NCI-H146 treated with DMSO at 0.1 percent for 48 hours (cell line): ENCODE data around the gene ZP1.

Experiments
- DNase-seq: peaks from one replicate; lab custom pipeline; 2025; ENCODE audit not compliant: unreplicated experiment; lab: John Stamatoyannopoulos, UW

The ZP1 gene

DNA sequence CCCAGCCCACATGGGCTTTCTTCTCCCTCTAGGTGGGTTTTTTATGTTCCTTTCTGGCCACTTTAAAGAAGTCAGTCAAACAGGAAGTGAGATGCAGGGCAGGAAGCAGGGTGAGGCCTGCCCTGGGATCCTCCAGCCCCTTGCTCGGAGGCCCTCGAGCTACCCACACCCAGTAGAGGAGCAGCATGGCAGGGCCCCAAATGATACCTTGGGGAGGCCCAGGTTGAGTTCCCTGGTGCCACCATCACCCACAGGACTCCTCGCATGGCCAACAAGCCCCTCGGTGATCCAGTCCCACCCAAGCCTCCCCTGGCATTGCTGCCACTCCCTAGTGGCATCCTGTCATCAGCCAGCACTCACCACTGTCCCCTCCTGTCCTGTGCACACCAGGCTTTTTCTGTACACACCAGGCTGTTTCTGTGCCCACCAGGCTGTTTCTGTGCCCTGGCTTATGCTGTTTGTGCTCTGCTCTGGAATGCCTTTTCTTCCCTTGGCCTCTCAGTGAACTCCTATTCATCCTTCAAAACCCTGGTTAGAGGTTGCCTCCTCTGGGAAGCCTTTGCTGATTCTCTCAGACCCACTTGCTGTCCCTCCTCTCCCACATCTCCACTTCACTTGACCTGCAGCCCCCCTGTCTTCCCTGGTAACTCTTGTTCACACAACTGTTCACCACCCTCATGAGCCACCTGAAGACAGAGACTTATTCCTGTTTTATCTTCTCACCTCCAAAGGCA, 8.4 kb upstream of the ZP1 start:
- DNase-seq, result no peak

DNA sequence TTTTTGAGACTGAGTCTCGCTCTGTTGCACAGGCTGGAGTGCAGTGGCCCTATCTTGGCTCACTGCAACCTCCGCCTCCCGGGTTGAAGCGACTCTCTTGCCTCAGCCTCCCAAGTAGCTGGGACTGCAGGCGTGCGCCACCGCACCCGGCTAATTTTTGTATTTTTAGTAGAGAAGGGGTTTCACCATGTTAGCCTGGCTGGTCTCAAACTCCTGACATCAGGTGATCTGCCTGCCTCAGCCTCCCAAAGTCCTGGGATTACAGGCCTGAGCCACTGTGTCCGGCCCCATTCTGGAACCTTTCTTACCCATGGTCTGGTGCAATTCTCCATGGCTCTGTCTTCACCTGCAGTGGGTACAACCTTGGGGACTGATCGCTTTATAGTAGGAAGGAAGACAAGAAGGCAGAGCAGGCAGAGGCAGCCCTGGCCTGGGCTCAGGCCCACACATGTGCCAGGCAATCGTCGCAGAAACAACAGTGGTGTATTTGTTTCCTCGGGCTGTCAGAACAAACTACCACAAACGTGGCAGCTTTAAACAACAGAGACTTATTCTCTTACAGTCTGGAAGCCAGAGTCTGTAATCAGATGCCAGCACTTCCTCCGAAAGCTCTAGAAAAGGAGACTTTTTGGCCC, 7.6 kb upstream of the ZP1 start:
- no peak for DNase-seq

DNA sequence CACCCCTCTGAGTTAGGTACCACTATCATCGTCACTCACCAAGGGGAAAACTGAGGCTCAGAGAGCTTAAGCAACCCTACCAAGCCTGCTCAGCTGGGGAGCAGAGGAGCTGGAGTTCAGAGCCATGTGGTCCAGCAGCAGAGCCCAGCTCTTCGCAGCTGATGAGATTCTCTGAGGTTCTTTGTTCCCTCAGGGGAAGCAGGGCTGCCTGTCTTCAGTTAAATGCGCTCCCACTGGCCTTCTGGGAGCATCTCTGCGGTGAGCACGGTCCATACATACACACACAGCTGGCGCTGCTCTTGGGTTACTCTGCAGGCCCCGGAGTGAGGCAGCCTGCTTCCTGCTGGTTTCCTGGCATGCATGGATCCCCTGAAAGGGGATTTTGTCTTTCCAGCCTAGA, 6.4 kb upstream of the ZP1 start:
- peak; percentile 2 for DNase-seq

DNA sequence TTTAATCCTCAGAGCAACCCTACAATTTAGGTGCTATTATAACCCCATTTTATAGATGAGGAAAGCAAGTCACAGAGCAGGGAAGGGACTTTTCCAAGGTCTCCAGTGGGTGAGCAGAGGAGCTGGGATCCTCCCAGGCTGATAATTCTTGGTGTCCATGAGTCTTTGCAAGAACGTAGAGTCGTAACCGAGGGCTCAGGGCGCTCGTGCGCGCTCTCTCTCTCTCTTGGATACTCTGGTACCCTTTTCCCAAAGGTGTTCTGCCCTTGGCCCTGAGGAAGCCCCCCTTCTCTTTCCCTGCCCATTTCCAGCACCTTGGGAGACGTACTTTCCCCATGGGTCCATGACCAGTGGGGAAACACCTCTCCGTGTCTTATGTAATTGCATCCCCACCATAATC, 5.2 kb upstream of the ZP1 start:
- no peak for DNase-seq

DNA sequence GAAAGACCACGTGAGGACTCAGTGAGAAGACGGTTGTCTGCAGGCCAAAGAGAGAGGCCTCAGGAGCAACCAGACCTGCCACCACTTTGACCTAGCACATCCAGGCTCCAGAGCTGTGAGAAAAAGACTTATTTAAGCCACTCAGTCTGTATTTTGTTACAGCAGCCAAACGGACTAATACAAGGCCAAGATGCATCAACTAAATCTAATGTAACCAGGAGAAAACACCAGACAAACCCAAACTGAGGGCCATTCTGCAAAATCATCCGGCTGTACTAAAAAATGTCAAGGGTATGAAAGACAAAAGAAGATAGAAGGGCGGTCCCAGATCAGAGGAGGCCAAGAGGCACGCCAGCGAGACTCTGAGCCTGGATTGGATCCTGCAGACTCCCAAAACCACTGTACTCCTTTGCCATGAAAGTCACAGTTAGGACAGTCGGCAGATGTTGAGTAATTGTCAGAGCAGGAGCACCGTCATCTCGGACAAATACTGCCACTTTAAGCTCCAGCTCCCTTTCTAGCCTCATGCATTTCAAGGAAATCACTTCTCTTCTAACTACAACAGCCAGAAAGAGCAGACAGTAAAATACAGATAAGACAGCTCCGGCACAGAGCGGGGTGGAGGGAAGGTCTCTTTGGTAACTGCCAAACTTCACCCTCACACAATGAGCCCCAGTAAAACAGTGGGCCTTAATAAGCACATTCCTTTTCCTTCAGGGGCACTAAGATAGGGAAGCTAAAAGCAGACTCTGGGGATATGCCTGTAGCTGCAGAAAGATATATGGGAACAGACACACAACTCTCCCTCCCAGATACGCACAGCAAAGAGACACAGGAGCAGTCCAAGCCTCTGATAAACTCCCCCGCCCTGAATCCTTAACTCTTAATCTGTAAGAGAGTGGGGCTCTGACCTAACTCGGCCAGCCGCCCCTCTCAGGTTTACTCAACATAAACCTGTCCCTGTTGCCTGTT, 3.5 kb upstream of the ZP1 start:
- no peak for DNase-seq

DNA sequence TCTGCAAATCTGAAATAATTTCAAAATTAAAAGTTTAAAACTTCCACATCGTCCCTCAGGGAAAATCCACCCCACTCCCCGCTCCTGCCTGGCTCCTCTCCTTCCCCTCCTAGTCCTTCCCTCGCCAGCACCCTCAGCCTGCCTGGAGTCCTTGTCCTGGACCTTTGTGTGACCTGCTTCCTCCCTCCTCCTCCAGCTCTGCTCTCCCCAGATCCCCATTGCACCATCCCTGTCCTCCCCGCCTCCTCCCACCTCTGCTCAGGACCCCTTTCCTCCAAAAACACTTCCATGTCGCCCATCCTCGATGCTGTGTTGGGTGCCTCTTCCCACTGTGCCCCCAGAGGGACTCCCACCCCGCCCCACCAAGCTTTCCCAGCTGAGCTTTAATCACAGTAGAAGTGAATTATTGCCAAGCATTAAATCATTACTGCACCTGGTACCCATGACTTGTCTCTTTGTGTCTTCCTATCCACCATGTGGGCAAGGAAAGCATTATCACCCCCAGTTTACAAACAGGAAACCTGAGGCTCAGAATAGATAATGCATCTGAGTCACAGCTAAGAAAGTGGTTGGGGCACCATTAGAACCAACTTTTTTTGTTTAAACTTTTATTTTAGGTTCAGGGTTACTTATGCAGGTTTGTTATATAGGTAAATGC, 2.4 kb upstream of the ZP1 start:
- DNase-seq, result no peak

DNA sequence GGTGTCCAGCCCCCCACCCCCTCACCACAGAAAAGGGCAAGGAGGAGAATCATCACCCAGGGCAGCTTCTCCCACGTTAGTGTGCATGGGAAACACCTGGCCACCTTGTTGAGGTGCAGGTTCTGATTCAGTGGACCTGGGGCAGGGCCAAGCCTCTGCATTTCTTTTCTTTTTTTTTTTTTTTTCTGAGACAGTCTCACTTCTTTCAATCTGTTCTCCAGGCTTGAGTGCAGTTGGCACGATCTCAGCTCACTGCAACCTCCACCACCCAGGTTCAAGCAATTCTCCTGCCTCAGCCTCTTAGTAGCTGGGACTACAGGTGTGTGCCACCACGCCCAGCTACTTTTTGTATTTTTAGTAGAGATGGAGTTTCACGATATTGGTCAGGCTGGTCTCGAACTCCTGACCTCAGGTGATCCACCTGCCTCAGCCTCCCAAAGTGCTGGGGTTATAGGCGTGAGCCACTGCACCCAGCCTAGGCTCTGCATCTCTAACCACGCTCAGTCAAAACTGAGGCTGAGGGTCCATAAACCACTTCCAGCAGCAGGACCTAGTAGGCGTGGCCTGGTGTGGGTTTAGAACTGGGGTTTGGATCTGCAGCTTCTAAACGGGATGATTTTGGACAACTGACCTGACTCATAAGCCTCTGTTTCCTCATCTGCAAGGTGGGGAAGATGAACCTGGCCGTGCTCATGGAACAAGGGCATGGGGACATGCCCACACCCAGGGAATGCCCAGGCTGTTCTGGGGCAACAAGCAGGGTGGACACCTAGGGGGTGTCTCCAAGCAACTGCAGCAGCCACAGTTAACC, 734 bp downstream of the ZP1 start:
- DNase-seq, result no peak

DNA sequence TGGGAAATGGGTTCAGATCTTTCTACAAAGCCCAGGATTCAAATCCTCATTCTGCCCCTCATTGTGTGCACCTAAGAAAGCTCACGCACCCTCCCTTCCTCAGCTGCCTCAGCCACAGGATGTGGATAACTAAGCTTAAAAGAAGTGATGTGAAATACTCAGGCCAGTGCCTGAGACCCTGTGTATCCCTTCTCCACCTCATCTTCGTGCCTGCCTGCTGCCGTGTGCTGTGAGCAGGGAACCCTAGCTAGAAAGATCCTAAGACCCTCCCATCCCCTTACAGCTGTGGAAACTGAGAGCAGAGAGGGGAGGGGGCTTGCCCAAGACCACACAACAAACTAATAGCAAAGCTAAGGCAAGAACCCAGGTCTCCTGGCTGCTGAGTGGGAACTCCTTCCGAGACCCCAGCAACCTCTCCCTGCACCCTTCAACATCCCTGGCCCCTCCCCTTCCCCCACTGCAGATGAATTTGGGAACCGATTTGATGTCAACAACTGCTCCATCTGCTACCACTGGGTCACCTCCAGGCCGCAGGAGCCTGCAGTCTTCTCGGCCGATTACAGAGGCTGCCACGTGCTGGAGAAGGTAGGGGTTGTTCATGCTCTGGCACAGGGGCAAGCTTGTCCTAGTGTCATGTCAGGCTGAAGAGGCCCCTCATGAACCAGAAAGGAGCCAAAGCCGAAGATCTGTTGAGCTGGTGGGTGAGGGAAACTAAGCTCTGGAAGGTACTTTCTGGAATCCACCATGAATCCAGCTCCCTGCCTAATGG, 1.5 kb downstream of the ZP1 start:
- no peak for DNase-seq

DNA sequence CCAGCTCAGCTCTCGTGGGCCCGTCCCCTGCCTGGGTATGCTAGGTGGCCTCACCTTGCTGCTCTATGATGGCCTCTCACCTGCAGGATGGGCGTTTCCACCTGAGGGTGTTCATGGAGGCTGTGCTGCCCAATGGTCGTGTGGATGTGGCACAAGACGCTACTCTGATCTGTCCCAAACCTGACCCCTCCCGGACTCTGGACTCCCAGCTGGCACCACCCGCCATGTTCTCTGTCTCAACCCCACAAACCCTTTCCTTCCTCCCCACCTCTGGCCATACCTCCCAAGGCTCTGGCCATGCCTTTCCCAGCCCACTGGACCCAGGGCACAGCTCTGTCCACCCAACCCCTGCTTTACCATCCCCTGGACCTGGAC, 2.1 kb downstream of the ZP1 start:
- no peak for DNase-seq

DNA sequence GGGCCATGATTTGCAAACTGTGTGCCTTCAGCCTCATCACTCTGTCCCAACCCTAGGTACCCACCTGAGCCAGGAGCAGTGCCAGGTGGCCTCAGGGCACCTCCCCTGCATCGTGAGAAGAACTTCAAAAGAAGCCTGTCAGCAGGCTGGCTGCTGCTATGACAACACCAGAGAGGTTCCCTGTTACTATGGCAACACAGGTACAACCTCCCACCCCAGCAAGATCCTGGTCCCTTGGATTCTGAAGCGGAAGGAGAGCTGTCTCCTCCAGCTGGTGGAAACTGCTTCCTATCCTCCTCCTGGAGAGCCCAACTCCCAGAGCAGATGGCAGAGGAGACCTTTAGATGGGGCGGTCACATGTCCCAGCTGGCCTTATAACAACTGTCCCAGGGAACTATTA, 2.9 kb downstream of the ZP1 start:
- DNase-seq, result peak; percentile 24

DNA sequence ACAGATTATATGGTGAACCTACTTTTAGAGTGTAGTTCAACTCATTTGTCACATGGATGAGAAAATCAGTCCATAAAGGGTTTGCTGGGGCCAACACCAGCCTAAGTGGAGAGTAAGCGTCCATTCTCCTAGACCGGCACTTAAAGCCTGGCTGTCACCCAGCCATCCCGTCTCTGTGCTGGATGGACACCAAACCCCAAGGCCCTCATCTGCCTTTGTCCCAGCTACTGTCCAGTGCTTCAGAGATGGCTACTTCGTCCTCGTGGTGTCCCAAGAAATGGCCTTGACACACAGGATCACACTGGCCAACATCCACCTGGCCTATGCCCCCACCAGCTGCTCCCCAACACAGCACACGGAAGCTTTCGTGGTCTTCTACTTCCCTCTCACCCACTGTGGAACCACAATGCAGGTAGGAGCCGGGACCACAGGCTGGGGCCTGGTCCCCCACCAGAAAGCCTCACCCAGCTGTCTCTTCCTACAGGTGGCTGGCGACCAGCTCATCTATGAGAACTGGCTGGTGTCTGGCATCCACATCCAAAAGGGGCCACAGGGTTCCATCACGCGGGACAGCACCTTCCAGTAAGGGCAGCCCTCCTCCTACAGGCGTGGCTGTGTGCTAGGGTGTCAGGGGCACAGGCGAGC, 3.5 kb downstream of the ZP1 start:
- DNase-seq, result no peak

DNA sequence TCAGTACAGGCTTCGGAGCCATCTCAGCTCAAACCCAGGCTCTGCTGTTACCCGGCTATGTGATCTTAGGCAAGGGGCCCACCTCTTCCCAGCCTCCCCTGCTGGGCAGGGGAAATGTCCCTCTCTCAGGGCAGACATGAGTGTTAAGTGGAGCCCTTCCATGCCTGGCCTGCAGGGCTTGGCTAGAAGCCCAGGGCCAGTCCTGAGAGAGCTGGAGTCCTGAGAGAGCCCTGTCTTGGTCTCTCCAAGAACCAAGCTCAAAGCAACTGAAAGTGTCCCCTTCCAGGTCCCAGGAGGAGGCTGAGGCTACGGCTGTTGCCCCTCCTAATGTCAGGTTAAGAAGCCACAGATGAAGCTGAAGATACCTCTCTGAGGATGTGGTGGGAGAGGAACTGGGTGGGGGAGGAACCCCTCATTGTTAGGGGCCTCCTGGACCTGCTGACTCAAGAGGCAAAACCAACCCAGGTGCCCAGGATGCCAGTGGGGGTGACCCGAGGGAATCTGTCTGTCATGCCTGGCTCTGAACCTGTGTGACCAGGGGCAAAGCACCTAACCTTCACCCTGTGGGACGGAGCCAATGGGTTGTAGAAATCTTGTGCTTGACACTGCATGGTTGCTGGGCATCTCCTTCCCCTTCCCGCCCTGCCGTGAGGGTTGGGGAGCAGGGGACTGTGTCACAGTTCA, 4.2 kb downstream of the ZP1 start:
- DNase-seq, result no peak

DNA sequence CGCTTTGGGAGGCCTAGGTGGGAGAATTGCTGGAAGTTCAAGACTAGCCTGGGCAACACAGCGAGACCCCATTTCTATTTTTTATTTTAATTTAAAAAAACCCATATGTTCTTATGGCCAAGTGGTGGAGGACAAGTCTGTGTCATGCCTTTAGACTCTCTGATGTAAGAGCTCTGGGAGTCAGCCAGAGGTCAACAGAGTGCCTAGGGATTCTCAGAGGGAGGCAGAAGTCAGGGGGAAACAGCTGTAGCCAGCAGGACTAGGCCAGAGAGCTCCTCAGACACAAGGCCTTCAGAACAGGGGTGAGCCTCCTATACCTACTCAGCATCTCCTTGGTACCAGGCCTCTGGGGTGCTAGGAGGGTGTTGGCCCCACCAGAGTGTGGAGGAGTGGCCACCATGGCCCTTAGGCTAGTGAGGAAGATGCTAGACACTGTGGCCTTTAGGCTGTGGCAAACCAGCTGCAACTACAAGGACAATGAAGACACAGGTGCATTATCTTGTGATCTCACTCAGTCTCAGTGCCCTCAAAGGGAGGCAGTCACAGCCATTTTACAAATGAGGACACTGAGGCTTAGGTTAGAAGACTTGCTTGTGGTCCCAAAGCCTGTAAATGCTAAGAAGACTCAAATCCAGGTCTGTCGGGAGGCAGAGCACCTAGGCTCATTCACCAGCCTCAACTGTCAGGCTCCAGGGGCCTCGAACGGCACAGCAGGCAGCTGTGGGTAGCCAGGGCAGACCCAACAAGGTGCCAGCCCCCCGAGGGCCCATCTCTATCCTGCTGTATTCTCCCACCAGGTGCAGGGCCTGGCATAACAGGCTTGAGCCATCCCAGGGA, 5.0 kb downstream of the ZP1 start:
- no peak for DNase-seq

DNA sequence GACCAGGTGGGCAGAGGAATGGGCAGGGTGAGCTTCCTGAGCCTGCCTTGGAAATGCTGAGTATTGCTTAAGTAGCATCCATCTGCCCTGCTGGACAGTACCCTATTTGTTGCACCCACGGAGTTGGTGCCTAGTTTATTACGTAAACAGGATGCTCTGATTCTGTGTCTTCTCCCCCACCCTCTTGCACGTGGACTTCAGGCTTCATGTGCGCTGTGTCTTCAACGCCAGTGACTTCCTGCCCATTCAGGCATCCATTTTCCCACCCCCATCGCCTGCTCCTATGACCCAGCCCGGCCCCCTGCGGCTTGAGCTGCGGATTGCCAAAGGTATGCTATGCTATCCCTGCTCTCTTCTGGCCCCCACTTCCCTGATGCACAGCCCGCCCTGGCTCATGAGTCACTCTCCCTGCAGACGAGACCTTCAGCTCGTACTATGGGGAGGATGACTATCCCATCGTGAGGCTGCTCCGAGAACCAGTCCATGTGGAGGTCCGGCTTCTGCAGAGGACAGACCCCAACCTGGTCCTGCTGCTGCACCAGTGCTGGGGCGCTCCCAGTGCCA, 5.7 kb downstream of the ZP1 start:
- DNase-seq, result no peak

DNA sequence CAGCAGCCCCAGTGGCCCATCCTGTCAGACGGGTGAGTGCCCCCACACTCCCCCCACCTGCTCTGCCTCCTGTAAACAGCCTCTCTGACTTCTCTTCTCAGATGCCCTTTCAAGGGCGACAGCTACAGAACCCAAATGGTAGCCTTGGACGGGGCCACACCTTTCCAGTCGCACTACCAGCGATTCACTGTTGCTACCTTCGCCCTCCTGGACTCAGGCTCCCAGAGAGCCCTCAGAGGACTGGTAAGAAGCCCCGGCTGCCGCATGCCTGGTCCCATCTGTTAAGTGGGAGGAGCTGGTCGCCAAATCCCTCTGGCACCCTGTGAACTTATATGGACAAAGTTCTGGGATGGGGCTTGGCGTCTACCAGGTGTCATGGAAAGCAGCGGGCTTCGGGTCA, 6.2 kb downstream of the ZP1 start:
- DNase-seq, result no peak

DNA sequence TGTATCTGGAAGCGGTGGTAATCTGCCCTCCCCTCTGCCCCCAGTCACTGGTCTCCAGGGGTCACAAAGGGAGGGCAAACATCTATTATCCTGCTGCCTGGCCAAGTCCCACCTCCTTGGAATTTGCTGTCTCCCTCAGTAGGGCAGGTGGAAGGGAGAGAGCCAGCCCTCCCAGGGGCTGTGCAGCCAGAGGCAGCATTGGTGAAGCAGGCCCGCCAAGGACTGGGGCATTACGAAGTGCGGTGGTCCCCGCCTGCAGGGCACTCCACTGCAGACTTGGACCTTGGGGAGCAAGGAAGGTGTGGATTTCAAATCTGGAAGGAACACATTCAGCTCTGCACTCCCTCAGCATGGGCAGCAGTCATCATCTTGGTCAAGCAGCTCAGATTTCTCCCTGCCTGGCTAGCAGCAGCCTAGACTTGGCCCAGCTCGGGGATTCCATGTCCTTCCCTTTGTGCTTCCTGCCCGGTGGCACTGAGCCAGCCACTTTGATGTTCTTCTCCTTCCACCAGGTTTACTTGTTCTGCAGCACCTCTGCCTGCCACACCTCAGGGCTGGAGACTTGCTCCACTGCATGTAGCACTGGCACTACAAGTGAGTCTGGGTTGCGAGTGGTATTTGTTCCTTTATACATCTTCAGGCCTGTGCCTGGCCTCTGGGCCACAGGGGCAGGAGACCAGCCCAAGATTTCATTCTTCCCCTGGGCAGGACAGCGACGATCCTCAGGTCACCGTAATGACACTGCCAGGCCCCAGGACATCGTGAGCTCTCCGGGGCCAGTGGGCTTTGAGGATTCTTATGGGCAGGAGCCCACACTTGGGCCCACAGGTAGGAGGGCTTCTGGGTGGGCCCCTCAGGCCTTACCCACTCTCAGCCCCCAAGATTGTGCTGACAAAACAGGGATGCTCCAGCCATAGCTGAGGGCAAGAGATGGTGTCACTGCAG, 7.4 kb downstream of the ZP1 start:
- DNase-seq, result no peak
